SK-N-MC (cell line): ENCODE measurements around the gene ZNF710.

Experiments used
- EZH2 ChIP-seq: fragments of 200-600 bp; sonication (generic); IDR thresholded peaks from one replicate; pipeline ENCODE4 v1.6.1; 2017; ENCODE audit warnings: antibody characterized with exemption
- FOXP2 ChIP-seq: optimal IDR thresholded peaks from 2 replicates; pipeline ENCODE3; 2011; ENCODE audit warnings: mild to moderate bottlenecking, moderate library complexity; ENCODE audit not compliant: insufficient read depth; ENCODE audit errors: extremely low read length, control extremely low read depth
- POLR2AphosphoS5 ChIP-seq: IDR thresholded peaks from 2 replicates; pipeline ENCODE4 v1.6.1; 2012; ENCODE audit warnings: mild to moderate bottlenecking, low read depth, low read length, borderline replicate concordance

DNA sequence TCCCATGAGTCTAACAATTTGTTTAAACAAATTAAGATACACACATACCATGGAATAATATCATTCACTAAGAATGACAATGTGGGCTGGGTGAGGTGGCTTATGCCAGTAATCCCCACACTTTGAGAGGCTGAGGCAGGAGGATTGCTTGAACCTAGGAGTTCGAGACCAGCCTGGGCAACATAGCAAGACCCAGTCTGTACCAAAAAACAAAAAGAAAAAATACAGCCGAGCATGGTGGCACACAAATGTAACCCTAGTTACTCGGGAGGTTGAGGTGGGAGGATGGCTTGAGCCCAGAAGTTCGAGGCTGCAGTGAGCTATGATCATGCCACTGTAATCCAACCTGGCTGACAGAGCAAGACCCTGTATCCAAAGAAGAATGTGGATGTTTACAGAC is 4.0 kb upstream of the ZNF710 start:
- TF ChIP-seq POLR2AphosphoS5: no peak
- no peak for TF ChIP-seq EZH2
- no peak for TF ChIP-seq FOXP2
